K562 (cell line): ENCODE measurements around the gene GRAPL. TPM values are rescaled to one million over a fixed set of nuclear protein-coding genes. Genes with fewer than 3 reads are reported as not detected.
A peak's percentile ranks its signal among the peaks of the same experiment; 100 is the strongest.
"Not testable (repeated sequence)": the region's sequence is repeated elsewhere in the genome, so short reads cannot be mapped to it uniquely, and the experiment has no call there.

Experiments used
- CBX1 ChIP-seq: sonication (generic); IDR thresholded peaks from 2 replicates; pipeline ENCODE4 v1.6.1; 2016; ENCODE audit warnings: antibody characterized with exemption, low read depth, mild to moderate bottlenecking
- CREM ChIP-seq: IDR thresholded peaks from 2 replicates; pipeline ENCODE4 v1.6.1; 2014; ENCODE audit warnings: antibody characterized with exemption, low read depth
- ETV6 ChIP-seq, 3 experiments: fragments of 150-350 bp in 1 of 3; sonication (generic) in 1 of 3; formaldehyde crosslinking in 1 of 3; IDR thresholded peaks; 2 replicates each; pipeline versions ENCODE4 v1.6.1 to v1.8.0; 2014 to 2022; ENCODE audit warnings: borderline replicate concordance in 2 of 3, low read depth in 2 of 3, antibody characterized with exemption in 1 of 3, low read length in 1 of 3, mild to moderate bottlenecking in 1 of 3, missing genetic modification reagents in 1 of 3
- GTF2E2 ChIP-seq: fragments of 200-800 bp; sonication (Bioruptor generic); IDR thresholded peaks from 2 replicates; pipeline ENCODE4 v1.6.1; 2016; ENCODE audit warnings: missing genetic modification characterization, missing compliant biosample characterization
- MAZ ChIP-seq, 2 experiments: fragments of 450-650 bp in 1 of 2; sonication (generic) in 1 of 2; formaldehyde crosslinking; IDR thresholded peaks in 1 of 2; conservative IDR thresholded peaks in 1 of 2; 2 replicates each; pipeline versions ENCODE4 v1.4.0 to v1.5.0; 2020; ENCODE audit warnings: mild to moderate bottlenecking in 1 of 2, missing genetic modification reagents in 1 of 2
- MBD2 ChIP-seq: sonication (generic); IDR thresholded peaks from 2 replicates; pipeline ENCODE4 v1.6.1; 2016; ENCODE audit warnings: low read depth, borderline replicate concordance
- MITF ChIP-seq: IDR thresholded peaks from 2 replicates; pipeline ENCODE4 v1.6.1; 2014; ENCODE audit warnings: antibody characterized with exemption
- NFE2 ChIP-seq: IDR thresholded peaks from 2 replicates; pipeline ENCODE4 v1.6.1; 2014; ENCODE audit warnings: antibody characterized with exemption, low read depth
- RNF2 ChIP-seq: sonication (generic); IDR thresholded peaks from 2 replicates; pipeline ENCODE4 v1.6.1; 2016
- RUNX1 ChIP-seq: sonication (generic); IDR thresholded peaks from 2 replicates; pipeline ENCODE4 v1.6.1; 2016; ENCODE audit warnings: antibody characterized with exemption, low read depth
- SRF ChIP-seq, 2 experiments: fragments of 250-450, 450-650 bp in 1 of 2; sonication (Bioruptor Pico) in 1 of 2; sonication (generic) in 1 of 2; formaldehyde crosslinking; IDR thresholded peaks; 2 replicates each; pipeline versions ENCODE4 v1.5.0 to v1.5.1; 2020 to 2022; ENCODE audit warnings: mild to moderate bottlenecking in 1 of 2, missing genetic modification reagents in 1 of 2
- ZBED1 ChIP-seq: IDR thresholded peaks from 2 replicates; pipeline ENCODE4 v1.6.1; 2014
- ZBTB40 ChIP-seq, 2 experiments: fragments of 450-650 bp in 1 of 2; sonication (generic) in 1 of 2; formaldehyde crosslinking in 1 of 2; IDR thresholded peaks; 2 replicates each; pipeline versions ENCODE4 v1.7.1 to v1.9.0; 2016 to 2022; ENCODE audit warnings: inconsistent platforms in 1 of 2, mild to moderate bottlenecking in 1 of 2, missing genetic modification reagents in 1 of 2
- polyA plus RNA-seq, 8 experiments: library from polyadenylated mRNA; depleted of rRNA in 4 of 8; stranded (reverse) in 5 of 8; unstranded in 3 of 8; fragments of >200 nt; fragmentation: Nextera tagmentation in 2 of 8; fragmentation: Illumina TruSeq in 1 of 8; extraction: Ambion mirVana in 2 of 8; extraction: Trizol in 1 of 8; gene quantifications; 2 replicates each; pipeline versions ENCODE4 v1.2.1 to v1.2.3, GENCODE V29; 2011 to 2014; ENCODE audit warnings: inconsistent platforms in 1 of 8, missing spikeins in 1 of 8
- total RNA-seq, 7 experiments: library from RNA; depleted of rRNA in 6 of 7; stranded (reverse); fragments of >200 nt in 6 of 7; fragmentation: Illumina TruSeq in 2 of 7; extraction: Trizol in 2 of 7; gene quantifications; 2 replicates each; pipeline versions ENCODE4 v1.2.1 to v1.2.3, GENCODE V29; 2011 to 2021; ENCODE audit warnings: low replicate concordance in 1 of 7

Gene GRAPL
- total and polyA plus RNA-seq, 9 of the 15 experiments (the other 6 are each of a cell fraction or from before 2014, with no cell fraction given) = 0.22 TPM; not detected in 8

DNA sequence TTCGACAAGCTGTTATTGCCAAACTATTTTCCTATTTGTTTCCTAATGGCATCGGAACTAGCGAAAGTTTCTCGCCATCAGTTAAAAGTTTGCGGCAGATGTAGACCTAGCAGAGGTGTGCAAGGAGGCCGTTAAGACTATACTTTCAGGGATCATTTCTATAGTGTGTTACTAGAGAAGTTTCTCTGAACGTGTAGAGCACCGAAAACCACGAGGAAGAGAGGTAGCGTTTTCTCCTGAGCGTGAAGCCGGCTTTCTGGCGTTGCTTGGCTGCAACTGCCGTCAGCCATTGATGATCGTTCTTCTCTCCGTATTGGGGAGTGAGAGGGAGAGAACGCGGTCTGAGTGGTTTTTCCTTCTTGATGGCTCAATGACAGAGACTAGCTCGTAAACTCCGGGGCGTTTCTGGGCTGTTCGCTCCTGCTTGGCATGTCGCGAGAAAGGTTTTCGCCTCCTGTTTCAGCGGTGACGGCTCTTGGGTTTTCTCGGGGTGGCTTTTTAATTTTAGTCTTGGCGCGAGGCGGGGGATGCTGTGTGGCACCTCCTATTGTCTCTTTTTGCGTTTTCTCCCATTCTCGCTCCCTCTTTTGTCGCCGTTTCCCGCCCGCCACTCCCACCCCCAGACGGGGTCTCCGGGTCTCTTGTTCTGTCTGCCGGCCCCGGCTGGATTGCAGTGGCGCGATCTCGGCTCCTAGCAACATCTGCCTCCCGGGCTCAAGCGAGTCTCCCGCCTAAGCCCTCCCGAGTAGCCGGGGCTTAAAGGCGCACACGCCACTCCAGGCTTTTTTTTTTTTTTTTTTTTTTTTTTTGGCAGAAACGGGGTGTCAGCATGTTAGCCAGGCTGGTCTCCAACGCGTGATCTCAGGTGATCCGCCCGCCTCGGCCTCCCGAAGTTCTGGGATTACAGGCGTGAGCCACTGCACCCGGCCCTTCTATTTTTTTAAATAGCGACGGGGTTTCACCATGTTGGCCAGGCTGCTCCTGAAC lies 60.8 kb downstream of the GRAPL start (continued):
- not testable (repeated sequence) for TF ChIP-seq ZBTB40 (IDR thresholded peaks at IDR 0.05); ETV6 (CRISPR knock-in tag; IDR thresholded peaks at IDR 0.05; ENCODE audit: borderline replicate concordance)
- TF ChIP-seq ZBTB40 (CRISPR knock-in tag; IDR thresholded peaks at IDR 0.05) (peak; percentile 72), NFE2 (peak; percentile 12; the same call in 1 of the 2 replicates), RUNX1 (peak; percentile 92), MBD2 (peak; percentile 78), CREM (peak; percentile 48), CBX1 (peak; percentile 93), ZBED1 (peak; percentile 93), RNF2 (peak; percentile 80), GTF2E2 (tag) (peak; percentile 47; the same call in 1 of the 2 replicates), SRF (CRISPR knock-in tag; IDR thresholded peaks at IDR 0.05) (peak in 1 of 2 experiments; percentile 64; a peak in 1 of 4 replicates), ETV6 (IDR thresholded peaks at IDR 0.05; ENCODE audit: borderline replicate concordance in 1 of 2, low read depth in 2 of 2, low read length in 1 of 2) (0 out of 4 replicates have a peak, but pooled peaks of 1 of the 2 experiments have one; percentile 43), MAZ (CRISPR knock-in tag; conservative IDR thresholded peaks at IDR 0.05 in 1 of 2, IDR thresholded peaks at IDR 0.05 in 1 of 2) (peak in 1 of 2 experiments; percentile 77; a peak in 2 of 4 replicates), MITF (0 out of 2 replicates have a peak, but pooled peaks have one; percentile 36)
